Endothelial cell of umbilical vein (primary cell): Measurements from ENCODE around the gene GAS5.

Experiments
- POLR2A ChIP-seq: IDR thresholded peaks from 2 replicates; pipeline ENCODE4 v1.6.1; 2012; ENCODE audit warnings: low read depth, mild to moderate bottlenecking, control low read depth, low read length
- POLR2AphosphoS5 ChIP-seq: IDR thresholded peaks from 2 replicates; pipeline ENCODE4 v1.6.1; 2012; ENCODE audit warnings: low read depth, mild to moderate bottlenecking, control low read depth, low read length, moderate library complexity; ENCODE audit not compliant: insufficient read depth
- TF ChIP-seq, protein P1 (sequence below), 2 donors: IDR thresholded peaks; 1 replicate in 1 of 2; 2 replicates in 1 of 2; pipeline ENCODE4 v1.5.1; 2011; ENCODE audit warnings: low read length in 2 of 2, mild to moderate bottlenecking in 2 of 2, moderate library complexity in 2 of 2, control low read depth in 1 of 2, inconsistent platforms in 1 of 2, low read depth in 1 of 2; ENCODE audit not compliant: insufficient read depth in 1 of 2; ENCODE audit errors: extremely low read depth in 1 of 2
- TF ChIP-seq, protein P2 (sequence below): IDR thresholded peaks from 2 replicates; pipeline ENCODE4 v1.6.1; 2011; ENCODE audit not compliant: insufficient read depth, insufficient read length

- TF ChIP-seq, protein P1, sequence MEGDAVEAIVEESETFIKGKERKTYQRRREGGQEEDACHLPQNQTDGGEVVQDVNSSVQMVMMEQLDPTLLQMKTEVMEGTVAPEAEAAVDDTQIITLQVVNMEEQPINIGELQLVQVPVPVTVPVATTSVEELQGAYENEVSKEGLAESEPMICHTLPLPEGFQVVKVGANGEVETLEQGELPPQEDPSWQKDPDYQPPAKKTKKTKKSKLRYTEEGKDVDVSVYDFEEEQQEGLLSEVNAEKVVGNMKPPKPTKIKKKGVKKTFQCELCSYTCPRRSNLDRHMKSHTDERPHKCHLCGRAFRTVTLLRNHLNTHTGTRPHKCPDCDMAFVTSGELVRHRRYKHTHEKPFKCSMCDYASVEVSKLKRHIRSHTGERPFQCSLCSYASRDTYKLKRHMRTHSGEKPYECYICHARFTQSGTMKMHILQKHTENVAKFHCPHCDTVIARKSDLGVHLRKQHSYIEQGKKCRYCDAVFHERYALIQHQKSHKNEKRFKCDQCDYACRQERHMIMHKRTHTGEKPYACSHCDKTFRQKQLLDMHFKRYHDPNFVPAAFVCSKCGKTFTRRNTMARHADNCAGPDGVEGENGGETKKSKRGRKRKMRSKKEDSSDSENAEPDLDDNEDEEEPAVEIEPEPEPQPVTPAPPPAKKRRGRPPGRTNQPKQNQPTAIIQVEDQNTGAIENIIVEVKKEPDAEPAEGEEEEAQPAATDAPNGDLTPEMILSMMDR (IDR thresholded peaks at IDR 0.05; ENCODE audit: extremely low read depth in 1 of 2, insufficient read depth in 1 of 2, low read depth in 1 of 2, low read length in 2 of 2): no peak
- no peak for TF ChIP-seq POLR2AphosphoS5
- TF ChIP-seq, protein P2, sequence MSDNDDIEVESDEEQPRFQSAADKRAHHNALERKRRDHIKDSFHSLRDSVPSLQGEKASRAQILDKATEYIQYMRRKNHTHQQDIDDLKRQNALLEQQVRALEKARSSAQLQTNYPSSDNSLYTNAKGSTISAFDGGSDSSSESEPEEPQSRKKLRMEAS: no peak
- TF ChIP-seq POLR2A: no peak
These were observed 19.2 kb upstream of the GAS5 start for GRCh38 chr1:173886746-173887611.
